ENCODE measurements around the gene TROAP.
"Not testable (repeated sequence)": the region's sequence is repeated elsewhere in the genome, so short reads cannot be mapped to it uniquely, and the experiment has no call there.

The TROAP gene

GRCh38 chr12:49294804-49295081 is 28.3 kb upstream of the TROAP start:
- no peak for DNase-seq

- peak; percentile 38 for DNase-seq
These were observed 27.7 kb upstream of the TROAP start, which contains the start of gene PRPH for GRCh38 chr12:49295082-49295936. TSS of gene PRPH (plus strand) at chr12:49295147. CDS start at chr12:49295201, 54 bp downstream.

- DNase-seq, result peak; percentile 70
These were observed 26.8 kb upstream of the TROAP start for GRCh38 chr12:49296034-49296835.

GRCh38 chr12:49296836-49297694 is 26.0 kb upstream of the TROAP start:
- peak; percentile 77 for DNase-seq

GRCh38 chr12:49297695-49298060 is 25.4 kb upstream of the TROAP start:
- no peak for DNase-seq

GRCh38 chr12:49298160-49298559 is 24.9 kb upstream of the TROAP start:
- DNase-seq, result peak; percentile 68

GRCh38 chr12:49301760-49302159 is 21.3 kb upstream of the TROAP start:
- DNase-seq, result no peak

GRCh38 chr12:49304161-49304560 is 18.9 kb upstream of the TROAP start:
- no peak for DNase-seq

GRCh38 chr12:49305762-49306510 is 17.1 kb upstream of the TROAP start:
- no peak for DNase-seq

- DNase-seq, result no peak
These were observed 13.7 kb upstream of the TROAP start for GRCh38 chr12:49309386-49309785.

- DNase-seq, result not testable (repeated sequence)
These were observed 12.5 kb upstream of the TROAP start for GRCh38 chr12:49310451-49311000.

- DNase-seq, result no peak
These were observed 8.2 kb upstream of the TROAP start for GRCh38 chr12:49314811-49315210.

GRCh38 chr12:49317118-49317517 is 5.9 kb upstream of the TROAP start:
- DNase-seq, result not testable (repeated sequence)

GRCh38 chr12:49320411-49321103 is 2.5 kb upstream of the TROAP start:
- not testable (repeated sequence) for DNase-seq

- no peak for DNase-seq
These were observed 718 bp upstream of the TROAP start for GRCh38 chr12:49322367-49322707.

GRCh38 chr12:49323524-49324097 is 556 bp downstream of the TROAP start:
- DNase-seq, result no peak

- DNase-seq, result no peak
These were observed 2.6 kb downstream of the TROAP start for GRCh38 chr12:49325606-49326005.

GRCh38 chr12:49327368-49327767 is 4.3 kb downstream of the TROAP start:
- no peak for DNase-seq

GRCh38 chr12:49327887-49328286 is 4.8 kb downstream of the TROAP start:
- DNase-seq, result no peak

- DNase-seq, result no peak
These were observed 5.8 kb downstream of the TROAP start for GRCh38 chr12:49328816-49329215.

GRCh38 chr12:49330032-49330619 is 7.1 kb downstream of the TROAP start:
- no peak for DNase-seq

All from hematopoietic multipotent progenitor cell treated with erythropoietin and hydrocortisone succinate and interleukin-3 and kit ligand, for 4 days (in vitro differentiated cells).